Measurements from ENCODE around the gene LRRN4.

- TF ChIP-seq POLR2A (IDR thresholded peaks at IDR 0.05) (no peak), CTCF (IDR thresholded peaks at IDR 0.05) (no peak), POLR2AphosphoS5 (IDR thresholded peaks at IDR 0.05) (no peak)
Measured at GRCh38 chr20:6086868-6087267, 33.0 kb upstream of the LRRN4 start.
